ENCODE data around the gene FYN. TPM values are rescaled to one million over a fixed set of nuclear protein-coding genes. Genes with fewer than 3 reads are reported as not detected.

FYN gene
- total RNA-seq, 4 donors from 2014 or later, result 37.8 to 65.8 (median 53.8) TPM

- WGBS, result 95% methylated on average over 5 of the region's 5 CpGs
- TF ChIP-seq POLR2AphosphoS5 (IDR thresholded peaks at IDR 0.05) (no peak), EP300 (IDR thresholded peaks at IDR 0.05) (no peak), CTCF (IDR thresholded peaks at IDR 0.05) (no peak), POLR2A (IDR thresholded peaks at IDR 0.05; ENCODE audit: low read depth) (no peak)
- no peak for DNase-seq (ENCODE audit: extremely low spot score)
- Histone ChIP-seq H3K9me3 (no peaks in the 10 kb centered on the region), H3K27ac (replicated peaks in 1 of 4) (no peak overlapping the region), H3K36me3 (no peaks in the 10 kb centered on the region), H3K27me3 (no peaks in the 10 kb centered on the region), H3K4me1 (peaks cover 23 to 43% (median 34%) of the 10 kb centered on the region in 4 donors), H3K4me3 (no peak overlapping the region)
- intact Hi-C loops (cut with DNase I), result no loop called here
Observed at GRCh38 chr6:111741177-111741952, 131.9 kb downstream of the FYN start.

GRCh38 chr6:111740506-111740905, 132.7 kb downstream of the FYN start:
- DNase-seq (ENCODE audit: extremely low spot score), result no peak
- no peak overlapping the region for H3K4me3 ChIP-seq
- no peaks in the 10 kb centered on the region for H3K36me3 ChIP-seq
- H3K4me1 ChIP-seq, result peaks cover 27 to 43% (median 34%) of the 10 kb centered on the region in 4 donors
- TF ChIP-seq CTCF (IDR thresholded peaks at IDR 0.05) (no peak), POLR2A (IDR thresholded peaks at IDR 0.05; ENCODE audit: low read depth) (no peak), EP300 (IDR thresholded peaks at IDR 0.05) (no peak), POLR2AphosphoS5 (IDR thresholded peaks at IDR 0.05) (no peak)
- intact Hi-C loops (cut with DNase I), result no loop called here
- 100% methylated on average over 1 of the region's 1 CpG for WGBS
- H3K9me3 ChIP-seq, result no peaks in the 10 kb centered on the region
- no peak overlapping the region for H3K27ac ChIP-seq (replicated peaks in 1 of 4)
- H3K27me3 ChIP-seq, result no peaks in the 10 kb centered on the region

- no peak overlapping the region for H3K4me3 ChIP-seq
- no peak for DNase-seq (ENCODE audit: extremely low spot score)
- H3K36me3 ChIP-seq, result no peaks in the 10 kb centered on the region
- H3K27ac ChIP-seq (replicated peaks in 1 of 4), result no peak overlapping the region
- H3K9me3 ChIP-seq, result no peaks in the 10 kb centered on the region
- H3K27me3 ChIP-seq, result no peaks in the 10 kb centered on the region
- peaks cover 20 to 42% (median 28%) of the 10 kb centered on the region in 4 donors for H3K4me1 ChIP-seq
- TF ChIP-seq POLR2A (IDR thresholded peaks at IDR 0.05; ENCODE audit: low read depth) (no peak), POLR2AphosphoS5 (IDR thresholded peaks at IDR 0.05) (no peak), CTCF (IDR thresholded peaks at IDR 0.05) (no peak)
- intact Hi-C loops (cut with DNase I), result no loop called here
- 83% methylated on average over 4 of the region's 4 CpGs for WGBS
Observed at GRCh38 chr6:111739257-111739696, 134.0 kb downstream of the FYN start.

GRCh38 chr6:111738631-111739030, 134.6 kb downstream of the FYN start:
- no peak overlapping the region for H3K4me3 ChIP-seq
- no peaks in the 10 kb centered on the region for H3K27me3 ChIP-seq
- peaks cover 13 to 36% (median 22%) of the 10 kb centered on the region in 4 donors for H3K4me1 ChIP-seq
- WGBS, result 85% methylated on average over 2 of the region's 2 CpGs
- no peak overlapping the region for H3K27ac ChIP-seq (replicated peaks in 1 of 4)
- H3K36me3 ChIP-seq, result no peaks in the 10 kb centered on the region
- no peaks in the 10 kb centered on the region for H3K9me3 ChIP-seq
- TF ChIP-seq CTCF (IDR thresholded peaks at IDR 0.05) (no peak), POLR2A (IDR thresholded peaks at IDR 0.05; ENCODE audit: low read depth) (no peak), POLR2AphosphoS5 (IDR thresholded peaks at IDR 0.05) (no peak), EP300 (IDR thresholded peaks at IDR 0.05) (no peak)
- intact Hi-C loops (cut with DNase I), result no loop called here
- DNase-seq (ENCODE audit: extremely low spot score), result no peak

All from esophagus muscularis mucosa (tissue), 4 donors.